Measurements from ENCODE around the gene F11. TPM values are rescaled to one million over a fixed set of nuclear protein-coding genes. Genes with fewer than 3 reads are reported as not detected.
"Not testable (repeated sequence)": the region's sequence is repeated elsewhere in the genome, so short reads cannot be mapped to it uniquely, and the experiment has no call there.

Gene F11
- total RNA-seq, 1 experiment from 2014 or later, result not detected

GRCh38 chr4:186265250-186265649, 739 bp upstream of the F11 start:
- not testable (repeated sequence) for H3K4me3 ChIP-seq

GRCh38 chr4:186266729-186267456, 904 bp downstream of the F11 start:
- H3K27me3 ChIP-seq (replicated peaks), result peaks cover 5% of the 10 kb centered on the region; the same call in 1 of the 2 replicates
- H3K4me3 ChIP-seq, result no peak overlapping the region
- no peaks in the 10 kb centered on the region for H3K36me3 ChIP-seq
- H3K27ac ChIP-seq, result no peak overlapping the region
- no peak for DNase-seq (ENCODE audit: low read depth in 1 of 2, low spot score in 2 of 2)
- no peaks in the 10 kb centered on the region for H3K4me1 ChIP-seq (replicated peaks)
- H3K9me3 ChIP-seq (replicated peaks), result no peaks in the 10 kb centered on the region

More at GRCh38 chr4:186265250-186265649, 739 bp upstream of the F11 start:
- H3K27ac ChIP-seq; H3K27me3 ChIP-seq (replicated peaks); H3K4me1 ChIP-seq (replicated peaks); H3K9me3 ChIP-seq (replicated peaks); DNase-seq (ENCODE audit: low read depth in 1 of 2, low spot score in 2 of 2); H3K36me3 ChIP-seq: not testable (repeated sequence)

GRCh38 chr4:186271081-186271678, 5.2 kb downstream of the F11 start:
- Histone ChIP-seq H3K27ac (no peak overlapping the region), H3K27me3 (replicated peaks) (peaks cover 6% of the 10 kb centered on the region; the same call in 1 of the 2 replicates), H3K36me3 (no peaks in the 10 kb centered on the region), H3K9me3 (replicated peaks) (no peaks in the 10 kb centered on the region), H3K4me3 (no peak overlapping the region), H3K4me1 (replicated peaks) (no peaks in the 10 kb centered on the region)
- DNase-seq (ENCODE audit: low read depth in 1 of 2, low spot score in 2 of 2), result no peak

GRCh38 chr4:186272699-186273391, 6.9 kb downstream of the F11 start:
- Histone ChIP-seq H3K9me3 (replicated peaks) (no peaks in the 10 kb centered on the region), H3K27ac (no peak overlapping the region), H3K27me3 (replicated peaks) (0 out of 2 replicates have a peak, but pooled peaks cover 3% of the 10 kb centered on the region), H3K36me3 (no peaks in the 10 kb centered on the region), H3K4me3 (no peak overlapping the region), H3K4me1 (replicated peaks) (no peaks in the 10 kb centered on the region)
- no peak for DNase-seq (ENCODE audit: low read depth in 1 of 2, low spot score in 2 of 2)

GRCh38 chr4:186273392-186273789, 7.4 kb downstream of the F11 start:
- not testable (repeated sequence) for DNase-seq (ENCODE audit: low read depth in 1 of 2, low spot score in 2 of 2); H3K36me3 ChIP-seq; H3K27ac ChIP-seq; H3K9me3 ChIP-seq (replicated peaks); H3K4me3 ChIP-seq; H3K4me1 ChIP-seq (replicated peaks); H3K27me3 ChIP-seq (replicated peaks)

GRCh38 chr4:186283311-186283710, 17.3 kb downstream of the F11 start:
- no peak for DNase-seq (ENCODE audit: low read depth in 1 of 2, low spot score in 2 of 2)
- no peaks in the 10 kb centered on the region for H3K36me3 ChIP-seq
- no peak overlapping the region for H3K4me3 ChIP-seq

GRCh38 chr4:186285147-186285546, 19.2 kb downstream of the F11 start:
- Histone ChIP-seq H3K4me1 (replicated peaks) (no peaks in the 10 kb centered on the region), H3K4me3 (no peak overlapping the region), H3K9me3 (replicated peaks) (no peaks in the 10 kb centered on the region), H3K36me3 (no peaks in the 10 kb centered on the region), H3K27ac (no peak overlapping the region), H3K27me3 (replicated peaks) (0 out of 2 replicates have a peak, but pooled peaks cover 11% of the 10 kb centered on the region)
- no peak for DNase-seq (ENCODE audit: low read depth in 1 of 2, low spot score in 2 of 2)

More at GRCh38 chr4:186283311-186283710, 17.3 kb downstream of the F11 start:
- Histone ChIP-seq H3K4me1 (replicated peaks) (no peaks in the 10 kb centered on the region), H3K9me3 (replicated peaks) (no peaks in the 10 kb centered on the region), H3K27me3 (replicated peaks) (0 out of 2 replicates have a peak, but pooled peaks cover 9% of the 10 kb centered on the region), H3K27ac (no peak overlapping the region)

GRCh38 chr4:186286581-186286980, 20.6 kb downstream of the F11 start:
- DNase-seq (ENCODE audit: low read depth in 1 of 2, low spot score in 2 of 2), result no peak
- H3K27ac ChIP-seq, result no peak overlapping the region
- H3K4me1 ChIP-seq (replicated peaks), result no peaks in the 10 kb centered on the region
- no peak overlapping the region for H3K4me3 ChIP-seq
- H3K36me3 ChIP-seq, result no peaks in the 10 kb centered on the region
- H3K9me3 ChIP-seq (replicated peaks), result no peaks in the 10 kb centered on the region
- H3K27me3 ChIP-seq (replicated peaks), result 0 out of 2 replicates have a peak, but pooled peaks cover 10% of the 10 kb centered on the region

- no peaks in the 10 kb centered on the region for H3K9me3 ChIP-seq (replicated peaks)
- no peaks in the 10 kb centered on the region for H3K4me1 ChIP-seq (replicated peaks)
- H3K36me3 ChIP-seq, result no peaks in the 10 kb centered on the region
- no peak overlapping the region for H3K27ac ChIP-seq
- H3K27me3 ChIP-seq (replicated peaks), result 0 out of 2 replicates have a peak, but pooled peaks cover 2% of the 10 kb centered on the region
- no peak for DNase-seq (ENCODE audit: low read depth in 1 of 2, low spot score in 2 of 2)
- no peak overlapping the region for H3K4me3 ChIP-seq
These were observed 25.4 kb downstream of the F11 start for GRCh38 chr4:186291256-186291890.

- Histone ChIP-seq H3K36me3 (no peaks in the 10 kb centered on the region), H3K4me3 (no peak overlapping the region), H3K4me1 (replicated peaks) (no peaks in the 10 kb centered on the region)
These were observed 28.2 kb downstream of the F11 start for GRCh38 chr4:186294160-186294559.

GRCh38 chr4:186296481-186296880, 30.5 kb downstream of the F11 start:
- DNase-seq (ENCODE audit: low read depth in 1 of 2, low spot score in 2 of 2), result no peak
- Histone ChIP-seq H3K4me3 (no peak overlapping the region), H3K4me1 (replicated peaks) (no peaks in the 10 kb centered on the region), H3K9me3 (replicated peaks) (no peaks in the 10 kb centered on the region), H3K27ac (no peak overlapping the region), H3K27me3 (replicated peaks) (no peaks in the 10 kb centered on the region; the same call in 1 of the 2 replicates), H3K36me3 (no peaks in the 10 kb centered on the region)

More at GRCh38 chr4:186294160-186294559, 28.2 kb downstream of the F11 start:
- Histone ChIP-seq H3K27me3 (replicated peaks) (0 out of 2 replicates have a peak, but pooled peaks cover under 1% of the 10 kb centered on the region), H3K9me3 (replicated peaks) (no peaks in the 10 kb centered on the region), H3K27ac (no peak overlapping the region)
- no peak for DNase-seq (ENCODE audit: low read depth in 1 of 2, low spot score in 2 of 2)

GRCh38 chr4:186297013-186297645, 31.1 kb downstream of the F11 start:
- no peak overlapping the region for H3K4me3 ChIP-seq
- DNase-seq (ENCODE audit: low read depth in 1 of 2, low spot score in 2 of 2), result peak in 1 of 2 experiments; percentile 46
- H3K36me3 ChIP-seq, result no peaks in the 10 kb centered on the region
- H3K4me1 ChIP-seq (replicated peaks), result no peaks in the 10 kb centered on the region
- H3K9me3 ChIP-seq (replicated peaks), result no peaks in the 10 kb centered on the region
- no peaks in the 10 kb centered on the region; the same call in 1 of the 2 replicates for H3K27me3 ChIP-seq (replicated peaks)
- no peak overlapping the region for H3K27ac ChIP-seq

GRCh38 chr4:186298031-186298647, 32.1 kb downstream of the F11 start:
- no peak overlapping the region for H3K4me3 ChIP-seq
- no peaks in the 10 kb centered on the region for H3K4me1 ChIP-seq (replicated peaks)
- H3K27me3 ChIP-seq (replicated peaks), result no peaks in the 10 kb centered on the region; the same call in 1 of the 2 replicates
- H3K9me3 ChIP-seq (replicated peaks), result no peaks in the 10 kb centered on the region
- no peak overlapping the region for H3K27ac ChIP-seq
- no peak for DNase-seq (ENCODE audit: low read depth in 1 of 2, low spot score in 2 of 2)
- no peaks in the 10 kb centered on the region for H3K36me3 ChIP-seq

All from SJSA1 (cell line).